Neural crest cell (in vitro differentiated cells): ENCODE measurements around the gene F8. TPM values are rescaled to one million over a fixed set of nuclear protein-coding genes. Genes with fewer than 3 reads are reported as not detected.

Experiments used
- DNase-seq: peaks from one replicate; pipeline ENCODE4 v3.0.0; 2021; ENCODE audit warnings: low read depth, mixed read lengths, low spot score
- H3K27ac Mint-ChIP-seq: one replicate; pipeline ENCODE4 v1.8.0; 2021; ENCODE audit warnings: mild to moderate bottlenecking, mixed read lengths; ENCODE audit not compliant: unreplicated experiment
- H3K27me3 Mint-ChIP-seq: 2 replicates; pipeline ENCODE4 v1.8.0; 2021; ENCODE audit warnings: low read depth, mild to moderate bottlenecking, mixed read lengths
- H3K36me3 Mint-ChIP-seq: 2 replicates; pipeline ENCODE4 v1.8.0; 2021; ENCODE audit warnings: low read depth, mild to moderate bottlenecking, mixed read lengths
- H3K4me1 Mint-ChIP-seq: 2 replicates; pipeline ENCODE4 v1.8.0; 2021; ENCODE audit warnings: mixed read lengths
- H3K4me3 Mint-ChIP-seq: one replicate; pipeline ENCODE4 v1.8.0; 2021; ENCODE audit warnings: mild to moderate bottlenecking, mixed read lengths
- H3K9me3 Mint-ChIP-seq: 2 replicates; pipeline ENCODE4 v1.8.0; 2021; ENCODE audit warnings: mixed read lengths
- CTCF ChIP-seq: fragments of 200-600 bp; sonication (generic); conservative IDR thresholded peaks from 2 replicates; pipeline ENCODE4 v1.5.0; 2021; ENCODE audit warnings: antibody characterized with exemption, mild to moderate bottlenecking
- total RNA-seq: library from RNA; stranded (reverse); gene quantifications from 2 replicates; pipeline ENCODE4 v1.2.1, GENCODE V29; 2021

F8 gene
- total RNA-seq, 1 donor from 2014 or later, result 2.1 TPM

- DNase-seq, result no peak
- Mint-ChIP-seq H3K4me3 (peak overlapping the region; percentile 85), H3K36me3 (peaks cover 4% of the 10 kb centered on the region), H3K27me3 (no peaks in the 10 kb centered on the region), H3K9me3 (no peaks in the 10 kb centered on the region), H3K4me1 (peaks cover 36% of the 10 kb centered on the region), H3K27ac (no peak overlapping the region)
- TF ChIP-seq CTCF, result no peak
Observed at GRCh38 chrX:155069414-155069813, 46.9 kb upstream of the F8 start.

GRCh38 chrX:155068165-155068564 lies 45.6 kb upstream of the F8 start:
- Mint-ChIP-seq H3K4me3 (no peak overlapping the region), H3K9me3 (no peaks in the 10 kb centered on the region), H3K4me1 (peaks cover 25% of the 10 kb centered on the region), H3K27me3 (no peaks in the 10 kb centered on the region), H3K27ac (peak overlapping the region; percentile 94), H3K36me3 (peaks cover 4% of the 10 kb centered on the region)
- no peak for DNase-seq
- TF ChIP-seq CTCF, result no peak

- Mint-ChIP-seq H3K4me3 (no peak overlapping the region), H3K27ac (no peak overlapping the region), H3K4me1 (peaks cover 15% of the 10 kb centered on the region), H3K9me3 (no peaks in the 10 kb centered on the region), H3K27me3 (no peaks in the 10 kb centered on the region), H3K36me3 (no peaks in the 10 kb centered on the region)
- TF ChIP-seq CTCF, result no peak
- no peak for DNase-seq
Observed at GRCh38 chrX:155065035-155065734, 42.7 kb upstream of the F8 start.

GRCh38 chrX:155061760-155062159 lies 39.2 kb upstream of the F8 start:
- H3K27me3 Mint-ChIP-seq, result no peaks in the 10 kb centered on the region
- H3K4me1 Mint-ChIP-seq, result peaks cover 3% of the 10 kb centered on the region
- DNase-seq, result no peak
- no peaks in the 10 kb centered on the region for H3K36me3 Mint-ChIP-seq
- H3K27ac Mint-ChIP-seq, result no peak overlapping the region
- no peaks in the 10 kb centered on the region for H3K9me3 Mint-ChIP-seq
- no peak overlapping the region for H3K4me3 Mint-ChIP-seq
- no peak for TF ChIP-seq CTCF

- DNase-seq, result peak; percentile 43
- peaks cover 3% of the 10 kb centered on the region for H3K4me1 Mint-ChIP-seq
- H3K9me3 Mint-ChIP-seq, result peaks cover 4% of the 10 kb centered on the region
- H3K4me3 Mint-ChIP-seq, result no peak overlapping the region
- H3K27ac Mint-ChIP-seq, result no peak overlapping the region
- TF ChIP-seq CTCF, result peak; percentile 75
- H3K27me3 Mint-ChIP-seq, result no peaks in the 10 kb centered on the region
- peaks cover 7% of the 10 kb centered on the region for H3K36me3 Mint-ChIP-seq
Observed at GRCh38 chrX:155056877-155057792, 34.6 kb upstream of the F8 start.
